ENCODE measurements around the gene POLR2I. TPM values are rescaled to one million over a fixed set of nuclear protein-coding genes. Genes with fewer than 3 reads are reported as not detected.
"Not testable (repeated sequence)": the region's sequence is repeated elsewhere in the genome, so short reads cannot be mapped to it uniquely, and the experiment has no call there.

Gene POLR2I
- total RNA-seq, 1 experiment from 2014 or later: 121 TPM

DNA sequence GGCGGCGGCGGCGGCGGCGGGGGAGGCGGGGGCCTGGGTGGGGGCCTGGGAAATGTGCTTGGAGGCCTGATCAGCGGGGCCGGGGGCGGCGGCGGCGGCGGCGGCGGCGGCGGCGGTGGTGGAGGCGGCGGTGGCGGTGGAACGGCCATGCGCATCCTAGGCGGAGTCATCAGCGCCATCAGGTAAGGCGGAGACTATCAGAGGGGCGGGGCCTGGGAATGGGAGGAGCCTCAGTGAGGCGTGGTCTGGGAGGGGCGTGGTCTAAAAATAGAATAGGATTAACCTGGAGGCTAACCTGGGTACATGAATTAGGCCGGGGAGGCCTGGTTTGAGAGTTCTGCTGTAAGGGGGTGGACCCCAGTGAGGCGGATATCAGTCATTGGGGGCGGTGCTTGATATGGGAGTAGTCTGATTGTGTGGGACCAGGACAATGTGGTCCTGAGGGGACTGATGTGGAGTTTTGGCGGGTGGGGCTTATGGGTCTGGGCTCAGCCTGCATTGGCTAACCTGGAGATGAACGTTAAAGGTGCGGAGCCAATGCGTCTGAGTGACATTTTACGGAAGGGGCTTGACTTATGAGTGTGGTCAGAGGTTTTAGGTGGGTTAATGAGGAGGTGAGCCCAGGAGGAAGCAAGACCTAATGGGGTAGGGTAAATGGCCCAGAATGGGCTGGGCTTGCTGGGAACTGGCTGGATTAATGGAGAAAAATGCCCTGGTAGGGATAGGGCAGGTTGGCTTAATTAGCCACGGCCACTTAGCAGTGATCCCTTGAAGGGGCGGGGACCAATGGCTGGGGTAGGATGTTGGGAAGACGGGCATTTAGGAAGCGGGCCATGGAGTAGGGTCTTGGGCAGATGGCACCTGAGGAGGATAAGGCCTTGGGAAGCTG is 26.6 kb upstream of the POLR2I start:
- no peaks in the 10 kb centered on the region for H3K27me3 ChIP-seq (ENCODE audit: control insufficient read depth, insufficient read depth, low read length)
- peak; percentile 98 for DNase-seq
- peak overlapping the region; percentile 96 for H3K4me3 ChIP-seq (ENCODE audit: insufficient read depth, low read depth, low read length)
- H3K36me3 ChIP-seq (replicated peaks; ENCODE audit: control insufficient read depth, insufficient read depth, low read length): peaks cover 22% of the 10 kb centered on the region

DNA sequence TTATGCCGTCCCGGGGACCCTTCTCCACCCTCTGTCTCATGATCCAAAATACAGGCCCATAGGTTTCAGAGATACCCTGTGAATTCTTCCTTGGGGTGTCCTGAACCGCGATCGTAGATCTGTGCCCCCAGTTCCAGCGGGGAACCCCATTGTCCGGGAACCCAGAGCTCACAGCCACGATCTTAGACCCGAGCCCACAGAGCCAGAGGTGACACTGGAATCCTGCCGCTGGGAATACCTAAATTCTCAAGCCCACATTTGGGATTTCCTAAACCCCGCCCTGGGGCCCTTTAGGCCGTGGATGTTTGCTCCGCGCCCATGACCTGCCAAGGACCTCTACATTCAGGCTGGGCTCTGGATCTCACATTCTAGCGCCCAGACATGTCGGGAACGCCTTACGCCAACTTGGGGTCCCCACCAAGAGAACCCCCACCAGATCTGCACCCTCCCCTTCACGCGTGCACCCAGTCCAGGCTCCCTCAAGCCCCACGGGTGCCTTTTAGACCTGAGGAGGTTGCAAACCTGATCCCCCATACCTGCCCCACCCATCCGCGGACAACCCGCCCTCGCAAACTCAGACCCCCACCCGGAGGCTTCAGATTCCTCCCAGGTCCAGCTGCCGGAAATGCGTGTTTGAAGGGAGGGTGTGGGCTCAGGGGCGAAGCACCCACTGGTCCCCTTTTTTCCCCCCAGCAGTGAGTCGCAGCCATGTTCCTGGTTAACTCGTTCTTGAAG is 25.8 kb upstream of the POLR2I start:
- Histone ChIP-seq H3K4me3 (ENCODE audit: insufficient read depth, low read depth, low read length) (peak overlapping the region; percentile 96), H3K36me3 (replicated peaks; ENCODE audit: control insufficient read depth, insufficient read depth, low read length) (peaks cover 14% of the 10 kb centered on the region), H3K27me3 (ENCODE audit: control insufficient read depth, insufficient read depth, low read length) (no peaks in the 10 kb centered on the region)
- peak; percentile 93 for DNase-seq

DNA sequence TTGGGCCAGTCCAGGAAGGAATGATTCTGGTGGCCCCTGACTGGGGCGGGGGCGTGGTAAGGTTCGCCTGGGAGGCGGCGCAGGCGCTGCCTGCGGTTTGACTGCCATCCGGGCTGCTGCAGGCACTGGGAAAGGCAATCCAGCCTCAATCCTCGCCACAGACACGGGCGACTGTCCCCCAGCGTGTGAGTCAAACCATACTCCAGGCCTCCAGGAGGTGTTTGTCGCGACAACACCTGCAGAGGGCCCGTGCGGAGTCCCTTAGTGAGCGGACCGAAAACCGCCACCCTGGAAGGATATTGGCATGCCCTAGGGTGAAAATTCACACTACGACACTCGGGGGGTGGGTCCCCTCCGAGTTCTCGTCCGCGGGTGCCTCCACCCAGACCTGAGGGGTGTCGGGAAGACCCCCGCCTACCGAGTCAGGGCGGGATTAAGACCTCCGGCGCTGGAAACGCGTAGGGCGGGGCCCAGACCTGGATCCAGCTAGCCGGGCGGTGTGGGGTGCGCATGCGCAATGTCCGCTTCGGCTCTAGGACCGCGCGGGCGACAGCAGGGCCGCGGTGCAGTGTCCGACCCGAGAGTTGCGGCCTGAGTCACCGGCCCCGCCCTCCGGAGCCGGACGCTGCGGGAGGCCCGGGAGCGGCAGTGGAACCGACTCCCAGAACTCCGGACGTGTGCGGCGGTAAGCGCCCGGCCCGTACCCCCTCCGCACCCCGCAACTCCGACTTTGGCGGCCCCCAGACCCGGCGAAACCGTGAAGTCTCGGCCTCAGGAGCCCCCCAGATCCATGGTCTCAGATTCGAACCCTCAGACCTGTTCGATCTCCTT is 25.0 kb upstream of the POLR2I start, which contains the start of gene CAPNS1:
Gene CAPNS1 (plus strand): TSS at position 594 of the 831 bp plus-strand sequence. CDS start 946 bp downstream, outside the sequence.
- peaks cover 12% of the 10 kb centered on the region for H3K36me3 ChIP-seq (replicated peaks; ENCODE audit: control insufficient read depth, insufficient read depth, low read length)
- no peaks in the 10 kb centered on the region for H3K27me3 ChIP-seq (ENCODE audit: control insufficient read depth, insufficient read depth, low read length)
- peak; percentile 98 for DNase-seq
- peak within 1 kb of the TSS; percentile 96 for H3K4me3 ChIP-seq (ENCODE audit: insufficient read depth, low read depth, low read length)

DNA sequence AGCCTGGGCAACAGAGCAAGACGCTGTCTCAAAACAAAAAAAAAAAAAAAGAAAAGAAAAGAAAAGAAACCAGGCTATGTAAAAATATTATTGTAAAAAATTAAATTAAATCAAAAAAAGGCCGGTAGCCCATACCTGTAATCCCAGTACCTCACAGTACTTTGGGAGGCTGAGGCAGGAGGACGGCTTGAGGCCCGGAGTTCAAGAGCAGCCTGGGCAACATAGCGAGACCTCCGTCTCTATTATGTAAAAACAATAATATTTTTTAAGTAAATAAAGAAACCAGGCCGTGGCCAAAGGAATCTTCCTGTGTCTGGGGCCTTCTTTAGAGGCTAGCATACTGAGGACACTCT is 24.4 kb upstream of the POLR2I start:
- Histone ChIP-seq H3K36me3 (replicated peaks; ENCODE audit: control insufficient read depth, insufficient read depth, low read length) (peaks cover 8% of the 10 kb centered on the region), H3K4me3 (ENCODE audit: insufficient read depth, low read depth, low read length) (peak overlapping the region; percentile 96), H3K27me3 (ENCODE audit: control insufficient read depth, insufficient read depth, low read length) (no peaks in the 10 kb centered on the region)
- DNase-seq: no peak

DNA sequence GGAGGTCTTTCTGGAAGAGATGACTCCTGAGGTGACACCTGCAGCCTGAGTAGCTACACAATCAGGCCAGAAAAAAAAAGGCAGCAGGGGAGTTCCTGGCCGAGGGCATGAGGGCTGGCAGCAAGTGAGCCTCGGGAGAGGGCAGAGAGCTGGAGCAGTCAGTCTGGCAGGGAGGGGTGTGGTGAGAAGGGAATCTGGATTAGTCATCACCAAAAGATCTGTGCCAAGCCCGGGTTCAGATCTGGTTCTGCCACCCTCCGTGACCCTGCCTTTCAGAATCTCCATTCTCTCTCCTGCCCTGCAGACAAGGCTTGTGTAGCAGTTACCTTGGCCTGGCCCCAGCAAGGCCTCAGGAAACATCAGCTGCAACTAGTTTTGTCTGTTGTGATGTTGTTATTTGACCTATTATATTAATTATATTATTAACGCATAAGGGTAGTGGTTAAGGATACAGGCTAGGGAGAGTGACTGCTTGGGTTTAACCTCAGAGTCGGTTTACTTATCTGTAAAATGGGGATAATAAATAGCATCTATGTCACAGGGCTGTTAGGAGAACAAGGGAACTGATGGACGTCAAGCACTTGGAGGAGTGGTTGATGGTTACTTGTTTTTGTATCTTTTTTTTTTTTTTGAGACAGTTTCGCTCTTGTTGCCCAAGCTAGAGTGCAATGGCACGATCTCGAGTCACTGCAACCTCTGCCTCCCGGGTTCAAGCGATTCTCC is 22.4 kb upstream of the POLR2I start:
- H3K36me3 ChIP-seq (replicated peaks; ENCODE audit: control insufficient read depth, insufficient read depth, low read length): no peaks in the 10 kb centered on the region
- no peaks in the 10 kb centered on the region for H3K27me3 ChIP-seq (ENCODE audit: control insufficient read depth, insufficient read depth, low read length)
- H3K4me3 ChIP-seq (ENCODE audit: insufficient read depth, low read depth, low read length): no peak overlapping the region
- peak; percentile 32 for DNase-seq

DNA sequence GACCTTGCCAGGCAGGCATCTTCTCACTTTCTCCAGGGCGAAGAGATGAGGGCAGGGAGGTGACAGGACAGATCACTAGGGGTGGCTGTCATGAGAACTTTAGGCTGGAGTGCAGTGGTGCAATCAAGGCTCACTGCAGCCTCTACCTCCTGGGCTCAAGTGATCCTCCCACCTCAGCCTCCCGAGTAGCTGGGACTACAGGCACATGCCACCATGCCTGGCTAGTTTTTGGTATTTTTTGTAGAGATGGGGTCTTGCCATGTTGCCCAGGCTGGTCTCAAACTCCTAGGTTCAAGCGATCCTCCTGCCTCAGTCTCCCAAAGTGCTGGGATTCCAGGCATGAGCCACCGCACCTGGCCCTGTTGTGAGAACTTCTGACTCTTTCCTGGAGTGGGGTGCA is 20.2 kb upstream of the POLR2I start:
- DNase-seq; H3K4me3 ChIP-seq (ENCODE audit: insufficient read depth, low read depth, low read length); H3K27me3 ChIP-seq (ENCODE audit: control insufficient read depth, insufficient read depth, low read length); H3K36me3 ChIP-seq (replicated peaks; ENCODE audit: control insufficient read depth, insufficient read depth, low read length): not testable (repeated sequence)

DNA sequence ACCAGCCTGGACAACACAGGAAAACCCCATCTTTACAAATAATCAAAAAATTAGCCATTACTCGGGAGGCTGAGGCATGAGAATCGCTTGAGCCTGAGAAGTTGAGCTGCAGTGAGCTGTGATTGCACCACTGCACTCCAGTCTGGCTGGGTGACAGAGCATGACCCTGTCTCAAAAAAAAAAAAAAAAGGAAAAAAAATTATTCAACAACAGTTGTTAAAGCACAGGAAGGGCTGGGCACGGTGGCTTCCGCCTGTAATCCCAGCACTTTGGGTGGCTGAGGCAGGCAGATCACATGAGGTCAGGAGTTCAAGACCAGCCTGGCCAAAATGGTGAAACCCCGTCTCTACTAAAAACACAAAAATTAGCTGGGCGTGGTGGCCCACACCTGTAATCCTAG is 16.5 kb upstream of the POLR2I start:
- not testable (repeated sequence) for H3K27me3 ChIP-seq (ENCODE audit: control insufficient read depth, insufficient read depth, low read length); DNase-seq; H3K36me3 ChIP-seq (replicated peaks; ENCODE audit: control insufficient read depth, insufficient read depth, low read length); H3K4me3 ChIP-seq (ENCODE audit: insufficient read depth, low read depth, low read length)

DNA sequence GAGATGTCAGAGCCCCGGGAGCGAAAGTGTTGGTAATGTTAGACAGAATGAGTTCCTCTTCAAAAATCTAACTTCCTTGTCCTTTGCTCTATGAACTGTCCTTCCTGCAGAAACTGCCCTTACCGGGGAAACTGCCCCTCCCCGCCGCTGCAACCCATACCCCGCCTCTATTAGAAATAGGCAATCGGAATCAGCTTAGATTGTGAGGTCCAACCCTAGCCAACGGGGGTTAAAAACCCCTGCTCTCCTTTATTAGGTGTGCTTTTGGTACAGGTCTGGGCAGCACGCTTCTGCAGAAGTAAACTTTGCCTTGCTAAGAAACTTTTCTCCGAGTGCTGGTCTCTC is 13.7 kb upstream of the POLR2I start:
- DNase-seq: peak; percentile 71
- Histone ChIP-seq H3K27me3 (ENCODE audit: control insufficient read depth, insufficient read depth, low read length) (no peaks in the 10 kb centered on the region), H3K4me3 (ENCODE audit: insufficient read depth, low read depth, low read length) (peak overlapping the region; percentile 80), H3K36me3 (replicated peaks; ENCODE audit: control insufficient read depth, insufficient read depth, low read length) (peaks cover 14% of the 10 kb centered on the region)

DNA sequence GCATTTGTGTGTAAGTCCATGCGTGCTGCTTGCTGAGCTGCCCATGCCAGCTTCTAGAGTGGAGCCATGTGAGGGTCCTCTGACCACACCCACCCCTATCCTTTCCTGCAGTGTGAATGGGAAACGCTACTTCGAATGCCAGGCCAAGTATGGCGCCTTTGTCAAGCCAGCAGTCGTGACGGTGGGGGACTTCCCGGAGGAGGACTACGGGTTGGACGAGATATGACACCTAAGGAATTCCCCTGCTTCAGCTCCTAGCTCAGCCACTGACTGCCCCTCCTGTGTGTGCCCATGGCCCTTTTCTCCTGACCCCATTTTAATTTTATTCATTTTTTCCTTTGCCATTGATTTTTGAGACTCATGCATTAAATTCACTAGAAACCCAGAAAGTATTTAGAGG is 10.9 kb upstream of the POLR2I start:
- Histone ChIP-seq H3K27me3 (ENCODE audit: control insufficient read depth, insufficient read depth, low read length) (no peaks in the 10 kb centered on the region), H3K36me3 (replicated peaks; ENCODE audit: control insufficient read depth, insufficient read depth, low read length) (peaks cover 15% of the 10 kb centered on the region), H3K4me3 (ENCODE audit: insufficient read depth, low read depth, low read length) (no peak overlapping the region)
- DNase-seq: peak; percentile 14

DNA sequence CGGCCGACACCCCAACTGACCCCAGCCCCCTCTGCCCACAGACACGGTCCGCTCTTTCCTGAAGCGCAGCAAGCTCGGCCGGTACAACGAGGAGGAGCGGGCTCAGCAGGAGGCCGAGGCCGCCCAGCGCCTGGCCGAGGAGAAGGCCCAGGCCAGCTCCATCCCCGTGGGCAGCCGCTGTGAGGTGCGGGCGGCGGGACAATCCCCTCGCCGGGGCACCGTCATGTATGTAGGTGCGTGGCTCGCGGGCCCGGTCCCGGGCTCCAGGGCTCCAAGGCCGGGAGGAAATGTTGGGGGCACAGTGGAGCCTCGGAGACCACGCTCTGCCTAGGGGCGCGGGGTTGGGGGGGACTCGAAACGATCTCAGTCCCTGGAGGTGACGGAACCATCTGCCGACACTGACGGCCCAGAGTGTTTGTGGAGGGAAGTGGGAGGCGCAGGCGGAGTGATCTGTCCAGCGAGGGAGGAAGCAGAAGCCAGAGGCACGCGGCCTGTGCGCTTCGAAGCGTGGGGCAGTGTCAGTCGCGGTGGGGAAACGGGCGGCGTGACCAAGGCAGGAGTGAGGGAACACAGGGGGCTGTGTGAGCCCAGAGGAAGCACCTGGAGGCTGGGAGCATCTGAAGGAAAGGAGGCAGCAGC is 6.9 kb upstream of the POLR2I start:
- H3K36me3 ChIP-seq (replicated peaks; ENCODE audit: control insufficient read depth, insufficient read depth, low read length): peaks cover 17% of the 10 kb centered on the region
- no peak for DNase-seq
- H3K27me3 ChIP-seq (ENCODE audit: control insufficient read depth, insufficient read depth, low read length): no peaks in the 10 kb centered on the region
- no peak overlapping the region for H3K4me3 ChIP-seq (ENCODE audit: insufficient read depth, low read depth, low read length)

DNA sequence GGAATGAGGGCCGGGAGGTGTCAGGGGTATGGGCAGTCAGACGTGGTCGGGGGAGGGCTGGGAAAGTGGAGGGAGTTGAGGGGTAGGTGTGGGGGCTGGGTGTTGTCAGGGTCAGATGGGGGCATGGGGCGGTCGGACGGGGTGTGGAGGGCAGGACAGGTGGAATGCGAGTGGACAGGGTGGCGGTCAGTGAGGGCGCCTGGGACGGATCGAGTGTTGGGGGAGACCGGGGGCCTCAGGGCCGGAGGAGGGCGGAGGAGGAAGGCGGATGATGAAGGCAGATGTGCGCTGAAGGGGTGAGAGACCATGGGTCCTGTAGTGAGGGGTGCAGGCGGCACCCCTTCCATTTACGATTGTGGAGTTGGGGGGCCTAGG is 6.3 kb upstream of the POLR2I start:
- no peaks in the 10 kb centered on the region for H3K27me3 ChIP-seq (ENCODE audit: control insufficient read depth, insufficient read depth, low read length)
- peak; percentile 55 for DNase-seq
- peaks cover 22% of the 10 kb centered on the region for H3K36me3 ChIP-seq (replicated peaks; ENCODE audit: control insufficient read depth, insufficient read depth, low read length)
- H3K4me3 ChIP-seq (ENCODE audit: insufficient read depth, low read depth, low read length): no peak overlapping the region

DNA sequence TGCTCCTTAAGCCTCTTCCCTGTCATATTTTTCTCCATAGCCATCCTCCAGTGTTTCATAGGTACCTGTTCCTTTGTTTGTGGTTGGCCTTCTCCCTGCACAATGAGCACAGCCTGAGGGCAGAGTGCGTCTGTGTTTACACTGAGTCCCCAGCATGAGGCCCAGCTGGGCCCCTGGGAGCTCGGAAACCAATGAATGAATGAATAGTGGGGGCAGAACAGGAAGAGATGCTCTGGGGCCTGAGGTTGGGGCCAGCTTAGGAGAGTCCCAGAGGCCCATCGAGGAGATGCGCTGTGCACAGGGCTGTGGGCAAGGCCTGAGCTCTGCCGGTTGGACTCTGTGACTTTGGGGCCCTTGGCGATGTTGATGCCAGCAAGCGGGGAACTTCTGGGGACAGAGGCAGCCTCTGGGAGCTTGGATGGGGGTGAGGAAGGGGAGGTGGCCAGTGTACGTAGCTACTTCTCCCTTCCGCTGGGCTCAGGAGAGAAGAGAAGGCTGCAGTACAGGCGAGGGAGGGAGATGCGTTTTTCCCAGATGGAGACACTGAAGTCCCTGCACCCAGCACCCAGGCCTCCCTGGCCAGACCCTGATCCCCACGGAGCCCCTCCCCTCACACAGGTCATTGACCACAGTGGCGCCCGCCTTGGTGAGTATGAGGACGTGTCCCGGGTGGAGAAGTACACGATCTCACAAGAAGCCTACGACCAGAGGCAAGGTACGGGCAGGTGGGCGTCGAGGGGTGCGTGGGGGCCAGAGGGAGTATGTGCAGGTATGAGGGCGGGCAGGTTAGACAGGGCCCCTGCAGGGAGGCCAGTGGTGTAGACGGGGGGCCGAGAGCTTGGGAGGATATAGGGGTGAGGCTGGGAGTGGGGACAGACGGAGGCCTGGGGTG is 5.7 kb upstream of the POLR2I start:
- no peak overlapping the region for H3K4me3 ChIP-seq (ENCODE audit: insufficient read depth, low read depth, low read length)
- no peaks in the 10 kb centered on the region for H3K27me3 ChIP-seq (ENCODE audit: control insufficient read depth, insufficient read depth, low read length)
- peak; percentile 41 for DNase-seq
- peaks cover 16% of the 10 kb centered on the region for H3K36me3 ChIP-seq (replicated peaks; ENCODE audit: control insufficient read depth, insufficient read depth, low read length)

DNA sequence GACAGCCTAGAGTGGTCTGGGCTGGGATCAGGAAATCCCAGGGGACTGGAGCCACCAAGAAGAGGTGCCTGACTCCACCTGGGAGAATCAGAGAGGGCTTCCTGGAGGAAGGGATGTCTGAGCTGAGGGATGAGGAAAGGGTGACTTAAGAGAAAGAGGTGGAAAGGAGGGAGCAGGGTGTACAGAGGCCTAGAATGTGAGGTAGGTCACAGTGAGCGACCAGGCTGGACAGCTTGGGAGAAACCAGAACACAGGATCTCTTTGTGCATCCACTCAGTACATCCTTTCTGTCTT is 1.6 kb upstream of the POLR2I start:
- DNase-seq: no peak
- Histone ChIP-seq H3K4me3 (ENCODE audit: insufficient read depth, low read depth, low read length) (peak overlapping the region; percentile 95), H3K27me3 (ENCODE audit: control insufficient read depth, insufficient read depth, low read length) (no peaks in the 10 kb centered on the region), H3K36me3 (replicated peaks; ENCODE audit: control insufficient read depth, insufficient read depth, low read length) (peaks cover 8% of the 10 kb centered on the region)

All from H7 (cell line).